Body of pancreas (tissue), 4 donors: ENCODE measurements around the gene FAM131B. TPM values are rescaled to one million over a fixed set of nuclear protein-coding genes. Genes with fewer than 3 reads are reported as not detected.

ENCODE experiments used
- ATAC-seq: fragments of 150-250 bp; one replicate; pipeline ENCODE4 v1.9.1; 2016
- DNase-seq, 4 donors: peaks; one replicate each; pipeline ENCODE4 v3.0.0-alpha.2; 2019
- H3K27ac ChIP-seq, 4 donors: fragments of 200-600 bp; sonication (generic); 1 replicate in 3 of 4; 2 replicates in 1 of 4; pipeline versions ENCODE4 v1.5.1 to v1.6.1; 2016 to 2019; ENCODE audit warnings: mild to moderate bottlenecking in 1 of 4, mixed read lengths in 1 of 4, moderate library complexity in 1 of 4
- H3K27me3 ChIP-seq, 2 donors: fragments of 200-600 bp; sonication (generic); one replicate each; pipeline ENCODE4 v1.6.0; 2016; ENCODE audit warnings: mild to moderate bottlenecking in 1 of 2
- H3K36me3 ChIP-seq, 2 donors: fragments of 200-600 bp; sonication (generic); replicated peaks in 1 of 2; 2 replicates each; pipeline ENCODE4 v1.5.1; 2016; ENCODE audit warnings: low read depth in 2 of 2; ENCODE audit not compliant: insufficient read depth in 1 of 2
- H3K4me1 ChIP-seq: fragments of 200-600 bp; sonication (generic); one replicate; pipeline ENCODE4 v1.6.0; 2016
- H3K4me3 ChIP-seq, 2 donors: fragments of 200-600 bp; sonication (generic); 1 replicate in 1 of 2; 2 replicates in 1 of 2; pipeline ENCODE4 v1.5.1; 2016 to 2019
- H3K9me3 ChIP-seq, 3 donors: fragments of 200-600 bp; sonication (generic); 1 replicate in 2 of 3; 2 replicates in 1 of 3; pipeline ENCODE4 v1.5.1; 2016
- POLR2A ChIP-seq, 3 donors: fragments of 450-650 bp; IDR thresholded peaks; one replicate each; pipeline ENCODE4 v1.6.1; 2016; ENCODE audit warnings: antibody characterized with exemption in 3 of 3, mild to moderate bottlenecking in 2 of 3
- WGBS, 2 donors: methylation state at CpG; one replicate each; pipeline ENCODE4 v1.1.5; 2017; 5-methylcytosine and 5-hydroxymethylcytosine counted together
- intact Hi-C: fragments of 100-400 bp; cut with DNase I; formaldehyde crosslinking; loops from one replicate; pipeline ENCODE4 v1.15.1; 2023
- total RNA-seq, 2 donors: library from RNA; depleted of rRNA; stranded (reverse); fragments of >200 nt; gene quantifications; one replicate each; pipeline ENCODE4 v1.1.0, GENCODE V29; 2016
- TF ChIP-seq, protein P1 (sequence below), 7 experiments: fragments of 450-650 bp in 4 of 7; fragments of 200-600 bp in 3 of 7; sonication (generic) in 3 of 7; IDR thresholded peaks; one replicate each; pipeline ENCODE4 v1.5.1; 2016 to 2019; ENCODE audit warnings: antibody characterized with exemption in 7 of 7

FAM131B gene
- total RNA-seq, 2 donors from 2014 or later, result 0.26 TPM; not detected in 1

DNA sequence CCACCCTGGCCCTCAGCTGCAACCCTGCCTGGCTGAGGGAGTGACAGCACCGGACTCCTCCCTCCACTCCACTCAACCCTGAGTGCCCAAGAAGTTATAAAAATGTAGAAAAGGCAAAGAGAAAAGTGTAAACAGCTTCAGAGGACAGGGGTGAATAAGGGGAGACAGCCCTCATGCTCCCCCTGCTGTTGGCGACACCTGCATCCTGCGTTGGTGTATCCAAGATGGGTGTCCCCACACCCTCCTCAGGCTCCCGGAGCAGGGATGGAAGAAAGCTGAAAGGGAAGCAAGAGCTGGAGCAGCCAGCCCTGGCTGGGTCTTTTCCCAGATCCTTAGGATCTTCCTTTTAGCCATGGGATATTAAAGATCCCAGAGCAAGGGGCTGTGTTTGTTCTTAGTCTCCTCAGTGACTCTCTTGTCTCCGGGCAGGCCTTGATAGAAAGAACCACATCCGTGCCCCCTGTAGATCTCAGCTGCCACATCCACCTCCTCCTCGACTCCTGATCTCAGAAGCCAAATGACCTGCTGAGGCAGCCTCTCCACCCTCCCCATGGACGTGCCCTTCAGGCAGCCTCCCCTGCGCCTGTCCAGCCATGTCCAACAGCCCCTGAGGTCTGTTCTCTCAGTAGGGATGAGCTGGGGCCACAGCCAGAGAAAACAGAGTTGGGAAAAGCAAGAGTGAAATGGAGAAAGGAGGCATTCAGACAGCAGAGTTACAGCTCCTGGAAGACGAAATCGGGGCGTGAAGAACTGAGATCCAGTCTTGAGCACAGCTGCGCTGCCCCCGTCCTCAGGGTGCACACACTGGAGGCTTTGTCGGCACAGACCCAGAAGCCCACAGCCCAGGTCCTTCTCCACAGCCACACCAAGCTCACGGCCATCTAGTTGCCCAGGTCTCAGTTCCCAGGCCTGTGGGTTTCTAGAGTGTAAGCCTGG, 6.8 kb downstream of the FAM131B start:
- Histone ChIP-seq H3K27me3 (no peaks in the 10 kb centered on the region), H3K27ac (no peak overlapping the region), H3K4me3 (no peak overlapping the region), H3K36me3 (no peaks in the 10 kb centered on the region), H3K9me3 (no peaks in the 10 kb centered on the region), H3K4me1 (no peaks in the 10 kb centered on the region)
- intact Hi-C loops, result no loop called here
- DNase-seq (no peak), ATAC-seq (no peak)
- TF ChIP-seq POLR2A (IDR thresholded peaks at IDR 0.05), result no peak
- TF ChIP-seq, protein P1, sequence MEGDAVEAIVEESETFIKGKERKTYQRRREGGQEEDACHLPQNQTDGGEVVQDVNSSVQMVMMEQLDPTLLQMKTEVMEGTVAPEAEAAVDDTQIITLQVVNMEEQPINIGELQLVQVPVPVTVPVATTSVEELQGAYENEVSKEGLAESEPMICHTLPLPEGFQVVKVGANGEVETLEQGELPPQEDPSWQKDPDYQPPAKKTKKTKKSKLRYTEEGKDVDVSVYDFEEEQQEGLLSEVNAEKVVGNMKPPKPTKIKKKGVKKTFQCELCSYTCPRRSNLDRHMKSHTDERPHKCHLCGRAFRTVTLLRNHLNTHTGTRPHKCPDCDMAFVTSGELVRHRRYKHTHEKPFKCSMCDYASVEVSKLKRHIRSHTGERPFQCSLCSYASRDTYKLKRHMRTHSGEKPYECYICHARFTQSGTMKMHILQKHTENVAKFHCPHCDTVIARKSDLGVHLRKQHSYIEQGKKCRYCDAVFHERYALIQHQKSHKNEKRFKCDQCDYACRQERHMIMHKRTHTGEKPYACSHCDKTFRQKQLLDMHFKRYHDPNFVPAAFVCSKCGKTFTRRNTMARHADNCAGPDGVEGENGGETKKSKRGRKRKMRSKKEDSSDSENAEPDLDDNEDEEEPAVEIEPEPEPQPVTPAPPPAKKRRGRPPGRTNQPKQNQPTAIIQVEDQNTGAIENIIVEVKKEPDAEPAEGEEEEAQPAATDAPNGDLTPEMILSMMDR (IDR thresholded peaks at IDR 0.05), result no peak
- 77 to 84% methylated on average over 15 to 16 of the region's 16 CpGs for WGBS, 2 donors

GRCh38 chr7:143354965-143355364, 7.5 kb downstream of the FAM131B start:
- WGBS, 2 donors, result 79 to 86% methylated on average over 5 to 8 of the region's 8 CpGs
- DNase-seq, result no peak
- no peak overlapping the region for H3K27ac ChIP-seq
- H3K36me3 ChIP-seq, result no peaks in the 10 kb centered on the region
- H3K4me3 ChIP-seq, result no peak overlapping the region
- intact Hi-C loops, result no loop called here
- TF ChIP-seq, protein P1 (IDR thresholded peaks at IDR 0.05), result no peak
- no peak for TF ChIP-seq POLR2A (IDR thresholded peaks at IDR 0.05)
- no peaks in the 10 kb centered on the region for H3K4me1 ChIP-seq
- ATAC-seq, result no peak
- no peaks in the 10 kb centered on the region for H3K27me3 ChIP-seq
- H3K9me3 ChIP-seq, result no peaks in the 10 kb centered on the region

DNA sequence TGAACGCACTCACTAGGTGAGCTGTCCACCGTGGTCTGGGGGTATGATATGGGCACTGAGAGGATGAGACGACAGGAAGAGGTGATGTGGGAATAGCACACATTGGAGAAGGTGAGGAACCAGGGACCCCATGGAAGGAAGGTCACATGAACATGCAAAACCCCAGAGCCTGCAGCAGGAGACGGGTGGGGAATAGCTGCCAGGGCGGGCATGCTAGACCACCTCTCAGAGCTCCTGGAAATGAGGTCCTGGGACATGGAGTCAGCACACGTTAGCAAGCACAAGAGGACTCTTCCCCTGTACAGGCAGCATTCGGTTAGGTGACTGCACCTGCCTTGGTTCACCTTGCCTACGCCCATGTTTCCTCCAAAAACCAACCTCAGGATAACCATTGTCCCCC, 8.1 kb downstream of the FAM131B start:
- TF ChIP-seq, protein P1 (IDR thresholded peaks at IDR 0.05), result no peak
- TF ChIP-seq POLR2A (IDR thresholded peaks at IDR 0.05), result no peak
- intact Hi-C loops, result no loop called here
- Histone ChIP-seq H3K27ac (no peak overlapping the region), H3K36me3 (no peaks in the 10 kb centered on the region), H3K4me3 (no peak overlapping the region), H3K27me3 (no peaks in the 10 kb centered on the region), H3K9me3 (no peaks in the 10 kb centered on the region), H3K4me1 (no peaks in the 10 kb centered on the region)
- WGBS, 2 donors, result 71 to 77% methylated on average over 6 to 8 of the region's 8 CpGs
- DNase-seq (no peak), ATAC-seq (no peak)

- H3K4me3 ChIP-seq, result no peak overlapping the region
- WGBS, 2 donors, result 79 to 81% methylated on average over 10 to 11 of the region's 11 CpGs
- no peak for TF ChIP-seq POLR2A (IDR thresholded peaks at IDR 0.05)
- TF ChIP-seq, protein P1 (IDR thresholded peaks at IDR 0.05), result no peak
- no peak overlapping the region for H3K27ac ChIP-seq
- intact Hi-C loops, result no loop called here
- H3K36me3 ChIP-seq, result no peaks in the 10 kb centered on the region
- H3K27me3 ChIP-seq, result no peaks in the 10 kb centered on the region
- ATAC-seq (no peak), DNase-seq (no peak)
- no peaks in the 10 kb centered on the region for H3K4me1 ChIP-seq
- H3K9me3 ChIP-seq, result no peaks in the 10 kb centered on the region
Observed at GRCh38 chr7:143352531-143353002, 9.9 kb downstream of the FAM131B start.
